Activated T-helper 17 cell treated with anti-CD3 and anti-CD28 coated beads, Interleukin-2, amount 50 U/mL, for 72 hours (primary cell): ENCODE measurements around the gene TMEM126B. TPM values are rescaled to one million over a fixed set of nuclear protein-coding genes. Genes with fewer than 3 reads are reported as not detected.
"Not testable (repeated sequence)": the region's sequence is repeated elsewhere in the genome, so short reads cannot be mapped to it uniquely, and the experiment has no call there.

Source experiments
- ATAC-seq: fragments of 150-1000 bp; cut with Tn5 transposase; replicated peaks from 2 replicates; pipeline ENCODE4 v1.10.0; 2021; ENCODE audit warnings: mild to moderate bottlenecking, moderate library complexity
- H3K27ac Mint-ChIP-seq: one replicate; pipeline ENCODE4 v1.8.0; 2022; ENCODE audit warnings: mixed read lengths
- H3K27me3 Mint-ChIP-seq: one replicate; pipeline ENCODE4 v1.8.0; 2022; ENCODE audit warnings: mixed read lengths
- H3K36me3 Mint-ChIP-seq: one replicate; pipeline ENCODE4 v1.8.0; 2022; ENCODE audit warnings: low read depth, mild to moderate bottlenecking, mixed read lengths
- H3K4me1 Mint-ChIP-seq: one replicate; pipeline ENCODE4 v1.8.0; 2022; ENCODE audit warnings: mixed read lengths
- H3K4me3 Mint-ChIP-seq: one replicate; pipeline ENCODE4 v1.8.0; 2022; ENCODE audit warnings: mild to moderate bottlenecking, mixed read lengths
- H3K9me3 Mint-ChIP-seq: one replicate; pipeline ENCODE4 v1.8.0; 2022; ENCODE audit warnings: mixed read lengths
- total RNA-seq, 2 donors: library from RNA; stranded (reverse); gene quantifications; one replicate each; pipeline ENCODE4 v1.2.3, GENCODE V29; 2022

The TMEM126B gene
- total RNA-seq, 2 donors from 2014 or later: 48.9 to 64.9 TPM

- H3K27ac Mint-ChIP-seq: peak overlapping the region; percentile 96
- peak overlapping the region; percentile 99 for H3K4me3 Mint-ChIP-seq
- H3K36me3 Mint-ChIP-seq: peaks cover 70% of the 10 kb centered on the region
- peaks cover 25% of the 10 kb centered on the region for H3K4me1 Mint-ChIP-seq
- no peak for ATAC-seq
- no peaks in the 10 kb centered on the region for H3K9me3 Mint-ChIP-seq
- H3K27me3 Mint-ChIP-seq: no peaks in the 10 kb centered on the region
Observed at GRCh38 chr11:85663080-85663752, 34.8 kb downstream of the TMEM126B start.

- Mint-ChIP-seq H3K9me3 (no peaks in the 10 kb centered on the region), H3K36me3 (peaks cover 63% of the 10 kb centered on the region), H3K27ac (peak overlapping the region; percentile 96), H3K4me1 (peaks cover 25% of the 10 kb centered on the region), H3K27me3 (no peaks in the 10 kb centered on the region), H3K4me3 (peak overlapping the region; percentile 99)
- ATAC-seq: peak; percentile 72
Observed at GRCh38 chr11:85663753-85664614, 35.6 kb downstream of the TMEM126B start.

GRCh38 chr11:85664615-85665481 lies 36.5 kb downstream of the TMEM126B start, which contains the start of gene CREBZF:
Gene CREBZF (minus strand): TSS chr11:85665129. CDS start chr11:85664875, 254 bp downstream.
- no peaks in the 10 kb centered on the region for H3K27me3 Mint-ChIP-seq
- peaks cover 54% of the 10 kb centered on the region for H3K36me3 Mint-ChIP-seq
- H3K27ac Mint-ChIP-seq: peak within 1 kb of the TSS; percentile 96
- H3K9me3 Mint-ChIP-seq: no peaks in the 10 kb centered on the region
- ATAC-seq: peak; percentile 90
- peak within 1 kb of the TSS; percentile 99 for H3K4me3 Mint-ChIP-seq
- peaks cover 19% of the 10 kb centered on the region for H3K4me1 Mint-ChIP-seq

GRCh38 chr11:85665733-85666132 lies 37.3 kb downstream of the TMEM126B start:
- H3K9me3 Mint-ChIP-seq: no peaks in the 10 kb centered on the region
- ATAC-seq: no peak
- H3K36me3 Mint-ChIP-seq: peaks cover 45% of the 10 kb centered on the region
- H3K4me3 Mint-ChIP-seq: peak overlapping the region; percentile 99
- H3K27me3 Mint-ChIP-seq: no peaks in the 10 kb centered on the region
- H3K4me1 Mint-ChIP-seq: peaks cover 10% of the 10 kb centered on the region
- H3K27ac Mint-ChIP-seq: peak overlapping the region; percentile 96

GRCh38 chr11:85666687-85667086 lies 38.3 kb downstream of the TMEM126B start:
- H3K4me1 Mint-ChIP-seq: peaks cover 7% of the 10 kb centered on the region
- no peaks in the 10 kb centered on the region for H3K9me3 Mint-ChIP-seq
- H3K36me3 Mint-ChIP-seq: peaks cover 36% of the 10 kb centered on the region
- H3K27me3 Mint-ChIP-seq: no peaks in the 10 kb centered on the region
- no peak for ATAC-seq
- no peak overlapping the region for H3K4me3 Mint-ChIP-seq
- no peak overlapping the region for H3K27ac Mint-ChIP-seq

GRCh38 chr11:85668157-85668556 lies 39.8 kb downstream of the TMEM126B start:
- ATAC-seq: no peak
- H3K4me1 Mint-ChIP-seq: peaks cover 7% of the 10 kb centered on the region

GRCh38 chr11:85670949-85671663 lies 42.7 kb downstream of the TMEM126B start:
- H3K27ac Mint-ChIP-seq, H3K9me3 Mint-ChIP-seq, H3K27me3 Mint-ChIP-seq, H3K36me3 Mint-ChIP-seq, H3K4me1 Mint-ChIP-seq, ATAC-seq, H3K4me3 Mint-ChIP-seq: not testable (repeated sequence)

More at GRCh38 chr11:85668157-85668556, 39.8 kb downstream of the TMEM126B start:
- Mint-ChIP-seq H3K27ac (no peak overlapping the region), H3K27me3 (no peaks in the 10 kb centered on the region), H3K9me3 (no peaks in the 10 kb centered on the region), H3K36me3 (peaks cover 21% of the 10 kb centered on the region), H3K4me3 (no peak overlapping the region)

GRCh38 chr11:85672105-85672902 lies 43.9 kb downstream of the TMEM126B start:
- Mint-ChIP-seq H3K27ac (no peak overlapping the region), H3K4me1 (no peaks in the 10 kb centered on the region), H3K9me3 (no peaks in the 10 kb centered on the region), H3K27me3 (no peaks in the 10 kb centered on the region), H3K4me3 (no peak overlapping the region), H3K36me3 (no peaks in the 10 kb centered on the region)
- ATAC-seq: peak; percentile 6

GRCh38 chr11:85673393-85673792 lies 45.0 kb downstream of the TMEM126B start:
- H3K4me1 Mint-ChIP-seq: no peaks in the 10 kb centered on the region

GRCh38 chr11:85679576-85679975 lies 51.2 kb downstream of the TMEM126B start:
- Mint-ChIP-seq H3K27me3 (no peaks in the 10 kb centered on the region), H3K4me1 (peaks cover 13% of the 10 kb centered on the region), H3K4me3 (no peak overlapping the region), H3K27ac (no peak overlapping the region), H3K9me3 (no peaks in the 10 kb centered on the region), H3K36me3 (peaks cover 5% of the 10 kb centered on the region)
- no peak for ATAC-seq

More at GRCh38 chr11:85673393-85673792, 45.0 kb downstream of the TMEM126B start:
- no peak overlapping the region for H3K27ac Mint-ChIP-seq
- H3K27me3 Mint-ChIP-seq: no peaks in the 10 kb centered on the region
- no peaks in the 10 kb centered on the region for H3K9me3 Mint-ChIP-seq
- peak; percentile 44 for ATAC-seq
- H3K4me3 Mint-ChIP-seq: no peak overlapping the region
- H3K36me3 Mint-ChIP-seq: no peaks in the 10 kb centered on the region

- H3K9me3 Mint-ChIP-seq: no peaks in the 10 kb centered on the region
- no peak overlapping the region for H3K4me3 Mint-ChIP-seq
- peak; percentile 77 for ATAC-seq
- H3K27me3 Mint-ChIP-seq: no peaks in the 10 kb centered on the region
- peaks cover 13% of the 10 kb centered on the region for H3K4me1 Mint-ChIP-seq
- peaks cover 5% of the 10 kb centered on the region for H3K36me3 Mint-ChIP-seq
- no peak overlapping the region for H3K27ac Mint-ChIP-seq
Observed at GRCh38 chr11:85680897-85681296, 52.5 kb downstream of the TMEM126B start.

- H3K27me3 Mint-ChIP-seq: no peaks in the 10 kb centered on the region
- H3K9me3 Mint-ChIP-seq: no peaks in the 10 kb centered on the region
- H3K4me1 Mint-ChIP-seq: peaks cover 13% of the 10 kb centered on the region
- peaks cover 5% of the 10 kb centered on the region for H3K36me3 Mint-ChIP-seq
- H3K27ac Mint-ChIP-seq: peak overlapping the region; percentile 90
- H3K4me3 Mint-ChIP-seq: peak overlapping the region; percentile 85
- peak; percentile 87 for ATAC-seq
Observed at GRCh38 chr11:85682330-85683305, 54.2 kb downstream of the TMEM126B start.
